Stimulated activated memory B cell treated with anti-CD40 and anti-IgM and Interleukin-4, amounts not matched to agents 10 μg/mL and 1 μg/mL and 100 μg/mL, for 72 hours (primary cell): ENCODE results near the gene MTRR.
A peak's percentile ranks its signal among the peaks of the same experiment; 100 is the strongest.

ENCODE experiments used
- ATAC-seq: fragments of 150-1000 bp; cut with Tn5 transposase; 2 replicates; pipeline ENCODE4 v1.10.0; 2021
- H3K27ac Mint-ChIP-seq: one replicate; pipeline ENCODE4 v1.8.0; 2022; ENCODE audit warnings: mild to moderate bottlenecking, mixed read lengths
- H3K27me3 Mint-ChIP-seq: one replicate; pipeline ENCODE4 v1.8.0; 2022; ENCODE audit warnings: mixed read lengths
- H3K36me3 Mint-ChIP-seq: one replicate; pipeline ENCODE4 v1.8.0; 2022; ENCODE audit warnings: mixed read lengths
- H3K4me1 Mint-ChIP-seq: one replicate; pipeline ENCODE4 v1.8.0; 2022; ENCODE audit warnings: mixed read lengths
- H3K4me3 Mint-ChIP-seq: one replicate; pipeline ENCODE4 v1.8.0; 2022; ENCODE audit warnings: mild to moderate bottlenecking, moderate library complexity, mixed read lengths
- H3K9me3 Mint-ChIP-seq: one replicate; pipeline ENCODE4 v1.8.0; 2022; ENCODE audit warnings: mixed read lengths

The MTRR gene

DNA sequence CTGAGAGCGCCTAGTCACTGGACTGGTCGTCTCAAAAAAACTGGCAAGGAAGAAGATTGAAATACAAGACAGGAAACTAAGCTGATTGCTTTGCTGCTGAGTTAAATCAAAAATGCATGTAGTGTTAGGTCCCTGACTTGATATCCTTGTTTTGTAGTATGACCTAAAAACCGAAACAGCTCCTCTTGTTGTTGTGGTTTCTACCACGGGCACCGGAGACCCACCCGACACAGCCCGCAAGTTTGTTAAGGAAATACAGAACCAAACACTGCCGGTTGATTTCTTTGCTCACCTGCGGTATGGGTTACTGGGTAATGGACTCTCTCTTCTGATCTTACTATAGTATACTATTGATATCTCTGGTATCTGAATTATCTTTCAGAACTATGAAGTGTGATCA is 4.3 kb downstream of the MTRR start:
- no peaks in the 10 kb centered on the region for H3K9me3 Mint-ChIP-seq
- no peak for ATAC-seq
- H3K4me3 Mint-ChIP-seq, result peak overlapping the region; percentile 29
- H3K27ac Mint-ChIP-seq, result peak overlapping the region; percentile 72
- peaks cover 61% of the 10 kb centered on the region for H3K4me1 Mint-ChIP-seq
- peaks cover 41% of the 10 kb centered on the region for H3K36me3 Mint-ChIP-seq
- H3K27me3 Mint-ChIP-seq, result no peaks in the 10 kb centered on the region

DNA sequence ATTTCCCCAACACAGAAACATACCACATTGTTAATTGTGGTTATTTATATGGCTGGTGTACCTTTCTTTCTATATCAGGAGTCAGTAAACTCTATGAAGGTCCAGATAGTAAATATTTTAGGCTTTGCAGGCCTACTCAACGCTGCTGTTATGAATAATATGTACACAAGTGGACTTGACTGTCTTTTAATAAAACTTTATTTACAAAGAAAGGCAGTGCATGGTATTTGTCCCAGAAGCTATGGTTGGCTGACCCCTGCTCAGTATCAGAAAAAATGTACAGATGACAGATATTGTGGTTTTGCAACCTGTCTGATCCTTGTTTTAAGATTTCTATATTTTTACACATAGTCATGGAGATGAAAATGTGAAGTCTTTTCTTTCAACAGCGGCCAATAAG is 5.7 kb downstream of the MTRR start:
- no peak for ATAC-seq
- H3K36me3 Mint-ChIP-seq, result peaks cover 47% of the 10 kb centered on the region

DNA sequence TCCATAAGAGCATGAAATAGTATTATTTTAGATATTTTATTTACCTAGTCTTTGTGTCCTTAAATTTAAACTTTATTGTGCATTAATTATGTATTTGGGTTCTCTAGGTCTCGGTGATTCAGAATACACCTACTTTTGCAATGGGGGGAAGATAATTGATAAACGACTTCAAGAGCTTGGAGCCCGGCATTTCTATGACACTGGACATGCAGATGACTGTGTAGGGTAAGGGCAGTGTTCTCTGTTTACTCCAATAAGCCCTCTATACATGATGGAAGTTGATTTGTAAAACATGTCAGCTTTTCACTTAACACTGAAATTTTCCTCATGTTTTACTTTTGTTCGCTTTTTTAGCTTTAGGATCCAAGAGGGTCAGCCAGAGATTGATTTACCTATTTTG is 6.2 kb downstream of the MTRR start:
- peaks cover 60% of the 10 kb centered on the region for H3K4me1 Mint-ChIP-seq
- H3K27ac Mint-ChIP-seq, result no peak overlapping the region
- no peaks in the 10 kb centered on the region for H3K27me3 Mint-ChIP-seq
- no peak for ATAC-seq
- H3K9me3 Mint-ChIP-seq, result no peaks in the 10 kb centered on the region
- no peak overlapping the region for H3K4me3 Mint-ChIP-seq
- peaks cover 47% of the 10 kb centered on the region for H3K36me3 Mint-ChIP-seq

More for the DNA sequence above, 5.7 kb downstream of the MTRR start:
- no peak overlapping the region for H3K4me3 Mint-ChIP-seq
- peaks cover 65% of the 10 kb centered on the region for H3K4me1 Mint-ChIP-seq
- H3K27ac Mint-ChIP-seq, result no peak overlapping the region
- H3K27me3 Mint-ChIP-seq, result no peaks in the 10 kb centered on the region
- no peaks in the 10 kb centered on the region for H3K9me3 Mint-ChIP-seq

DNA sequence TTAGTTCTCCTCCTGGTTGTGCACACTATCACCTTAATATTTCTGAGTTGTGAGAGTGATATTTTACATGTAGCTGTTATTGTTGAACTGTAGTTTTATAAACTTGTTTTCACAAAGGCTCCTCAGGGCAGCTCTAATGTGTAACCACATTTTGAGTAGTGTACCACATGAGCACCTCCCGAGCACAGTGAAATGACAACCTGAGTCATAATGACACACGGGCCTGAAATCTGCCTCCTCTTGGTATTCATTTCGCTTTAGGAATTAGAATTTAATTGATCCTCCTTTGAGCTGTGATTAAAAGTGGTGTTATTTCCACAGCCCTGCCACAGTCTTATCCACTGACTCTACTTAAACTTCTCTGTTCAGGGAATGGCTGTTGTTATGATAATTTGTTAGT is 7.9 kb downstream of the MTRR start:
- H3K27ac Mint-ChIP-seq, result no peak overlapping the region
- H3K36me3 Mint-ChIP-seq, result peaks cover 63% of the 10 kb centered on the region
- H3K9me3 Mint-ChIP-seq, result no peaks in the 10 kb centered on the region
- no peak for ATAC-seq
- no peaks in the 10 kb centered on the region for H3K27me3 Mint-ChIP-seq
- H3K4me3 Mint-ChIP-seq, result no peak overlapping the region
- peaks cover 43% of the 10 kb centered on the region for H3K4me1 Mint-ChIP-seq

DNA sequence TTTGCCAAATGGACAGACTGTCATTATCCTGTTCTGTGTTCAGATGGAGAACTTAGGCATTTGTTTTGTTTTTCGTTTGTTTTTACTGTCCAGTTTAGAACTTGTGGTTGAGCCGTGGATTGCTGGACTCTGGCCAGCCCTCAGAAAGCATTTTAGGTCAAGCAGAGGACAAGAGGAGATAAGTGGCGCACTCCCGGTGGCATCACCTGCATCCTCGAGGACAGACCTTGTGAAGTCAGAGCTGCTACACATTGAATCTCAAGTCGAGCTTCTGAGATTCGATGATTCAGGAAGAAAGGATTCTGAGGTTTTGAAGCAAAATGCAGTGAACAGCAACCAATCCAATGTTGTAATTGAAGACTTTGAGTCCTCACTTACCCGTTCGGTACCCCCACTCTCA is 8.9 kb downstream of the MTRR start:
- H3K4me1 Mint-ChIP-seq, result peaks cover 35% of the 10 kb centered on the region
- H3K27me3 Mint-ChIP-seq, result no peaks in the 10 kb centered on the region
- H3K27ac Mint-ChIP-seq, result no peak overlapping the region
- H3K4me3 Mint-ChIP-seq, result no peak overlapping the region
- peaks cover 64% of the 10 kb centered on the region for H3K36me3 Mint-ChIP-seq
- no peaks in the 10 kb centered on the region for H3K9me3 Mint-ChIP-seq
- ATAC-seq, result no peak

DNA sequence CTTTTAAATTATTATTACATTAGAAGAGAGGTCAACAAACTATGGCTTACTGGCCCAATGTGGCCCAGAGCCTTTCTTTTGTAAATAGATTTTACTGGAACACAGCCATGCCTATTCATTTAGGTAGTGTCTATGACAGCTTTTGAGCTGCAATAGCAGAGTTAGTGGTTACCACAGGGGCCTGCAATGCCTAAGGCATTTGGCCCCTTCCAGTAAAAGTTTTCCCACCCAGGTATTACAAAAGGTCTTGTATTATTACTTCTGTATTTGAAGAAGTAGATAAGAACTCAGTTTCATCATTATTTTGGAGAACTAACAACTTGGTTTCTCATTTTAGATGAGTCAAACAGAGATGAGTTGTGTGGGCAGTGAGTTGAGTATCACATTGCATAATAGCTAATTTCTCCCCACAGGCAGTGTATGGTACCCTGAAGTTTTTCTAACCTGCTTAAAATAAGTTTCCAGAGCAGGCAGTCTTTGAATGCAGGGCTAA is 9.5 kb downstream of the MTRR start:
- H3K27me3 Mint-ChIP-seq, result no peaks in the 10 kb centered on the region
- no peak overlapping the region for H3K4me3 Mint-ChIP-seq
- ATAC-seq, result peak; percentile 89
- no peak overlapping the region for H3K27ac Mint-ChIP-seq
- peaks cover 30% of the 10 kb centered on the region for H3K4me1 Mint-ChIP-seq
- no peaks in the 10 kb centered on the region for H3K9me3 Mint-ChIP-seq
- peaks cover 67% of the 10 kb centered on the region for H3K36me3 Mint-ChIP-seq

DNA sequence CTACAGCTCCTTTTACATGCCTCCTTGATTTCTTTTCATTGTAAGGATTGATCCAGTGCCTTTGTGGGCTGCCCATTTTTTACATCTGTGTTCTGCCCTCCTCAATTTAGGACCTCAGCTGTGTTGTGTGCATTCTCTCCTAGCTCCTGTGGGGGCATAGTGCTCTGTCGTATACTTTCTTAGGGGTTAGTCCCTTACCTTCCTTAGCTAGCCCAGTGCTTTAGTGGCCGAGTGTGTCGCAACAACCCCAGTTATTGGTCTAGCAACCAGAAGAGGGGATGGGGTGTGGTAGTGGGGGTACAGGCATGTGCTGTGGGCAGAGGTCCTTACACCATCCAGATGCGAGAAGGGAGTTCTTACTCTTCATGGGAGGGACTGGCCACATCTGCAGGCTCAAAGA is 12.1 kb downstream of the MTRR start:
- H3K4me1 Mint-ChIP-seq, result peaks cover 20% of the 10 kb centered on the region
- H3K36me3 Mint-ChIP-seq, result peaks cover 72% of the 10 kb centered on the region
- no peak overlapping the region for H3K27ac Mint-ChIP-seq
- H3K4me3 Mint-ChIP-seq, result no peak overlapping the region
- H3K9me3 Mint-ChIP-seq, result no peaks in the 10 kb centered on the region
- no peaks in the 10 kb centered on the region for H3K27me3 Mint-ChIP-seq
- no peak for ATAC-seq

DNA sequence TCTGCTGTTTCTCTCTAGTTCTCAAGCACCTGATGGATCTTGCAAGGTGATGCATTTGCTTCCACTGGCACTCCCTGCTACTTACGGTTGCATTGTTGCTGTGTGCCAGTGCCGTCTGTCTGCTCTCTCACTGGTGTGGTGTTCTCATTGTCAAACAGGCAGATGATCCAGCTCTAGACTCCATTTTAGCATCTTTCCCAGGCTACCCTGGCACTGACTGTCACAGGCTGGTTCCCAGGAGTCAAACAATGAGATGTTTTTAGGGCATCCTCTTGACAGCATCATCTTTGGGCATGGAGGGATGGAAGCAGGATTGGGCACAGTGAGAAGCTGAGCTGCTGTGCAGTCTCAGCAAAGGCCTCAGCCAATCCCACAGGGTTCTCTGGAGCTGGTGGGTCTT is 12.9 kb downstream of the MTRR start:
- no peak for ATAC-seq
- H3K4me3 Mint-ChIP-seq, result no peak overlapping the region
- H3K27ac Mint-ChIP-seq, result no peak overlapping the region
- no peaks in the 10 kb centered on the region for H3K27me3 Mint-ChIP-seq
- H3K4me1 Mint-ChIP-seq, result peaks cover 16% of the 10 kb centered on the region
- no peaks in the 10 kb centered on the region for H3K9me3 Mint-ChIP-seq
- peaks cover 72% of the 10 kb centered on the region for H3K36me3 Mint-ChIP-seq

DNA sequence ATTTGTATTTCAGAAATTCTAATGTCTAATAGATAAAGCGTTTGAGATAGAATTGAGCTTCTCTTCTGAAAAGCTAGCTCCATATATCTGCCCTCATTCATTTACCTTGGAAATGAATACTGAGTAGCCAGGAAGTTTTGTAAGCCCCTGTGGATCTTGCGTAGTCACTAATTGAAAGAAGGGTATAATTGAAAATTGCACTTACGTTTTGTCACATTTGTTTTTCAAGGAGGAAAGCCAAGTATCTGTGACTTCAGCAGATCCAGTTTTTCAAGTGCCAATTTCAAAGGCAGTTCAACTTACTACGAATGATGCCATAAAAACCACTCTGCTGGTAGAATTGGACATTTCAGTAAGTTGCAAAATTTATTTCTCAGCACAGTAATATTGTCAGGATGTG is 14.0 kb downstream of the MTRR start:
- no peak overlapping the region for H3K27ac Mint-ChIP-seq
- peaks cover 11% of the 10 kb centered on the region for H3K4me1 Mint-ChIP-seq
- no peak for ATAC-seq
- H3K4me3 Mint-ChIP-seq, result no peak overlapping the region
- H3K27me3 Mint-ChIP-seq, result no peaks in the 10 kb centered on the region
- peaks cover 69% of the 10 kb centered on the region for H3K36me3 Mint-ChIP-seq
- H3K9me3 Mint-ChIP-seq, result no peaks in the 10 kb centered on the region

DNA sequence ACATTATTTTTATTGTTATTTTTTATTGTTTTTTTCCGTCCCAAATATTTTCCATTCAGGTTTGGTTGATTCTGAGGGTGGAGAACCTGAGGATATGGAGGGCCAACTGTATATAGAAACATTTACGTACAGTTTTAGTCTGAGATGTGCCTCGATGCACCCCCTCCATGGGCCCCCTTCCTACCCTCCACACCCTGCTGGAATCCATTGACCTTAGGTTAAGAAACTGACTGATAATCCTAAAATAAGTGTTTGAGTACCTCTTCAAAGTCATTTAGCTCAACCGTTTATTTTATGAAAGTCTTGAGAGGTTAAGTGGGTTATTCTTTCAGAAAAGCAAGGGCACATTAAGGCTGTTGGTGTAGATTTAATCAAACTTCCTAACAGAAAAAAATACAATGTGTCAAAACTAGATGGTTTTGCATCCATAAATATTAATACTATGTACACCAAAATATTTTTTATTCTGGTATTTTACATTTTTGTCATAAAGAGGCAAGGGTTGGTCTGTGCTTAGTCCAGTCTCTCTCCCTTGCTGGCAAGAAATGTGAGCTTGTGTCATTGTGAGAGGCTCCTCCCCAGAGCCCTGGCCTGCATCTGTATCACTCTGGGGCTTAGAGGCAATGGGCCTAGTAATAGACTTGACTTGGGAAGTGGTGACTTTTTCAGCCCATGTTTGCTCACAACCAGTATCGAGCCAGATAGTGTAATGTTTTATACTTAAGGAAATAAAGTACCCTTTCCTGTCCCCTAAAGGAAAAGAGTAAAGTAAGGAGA is 15.7 kb downstream of the MTRR start:
- H3K27me3 Mint-ChIP-seq, result no peaks in the 10 kb centered on the region

DNA sequence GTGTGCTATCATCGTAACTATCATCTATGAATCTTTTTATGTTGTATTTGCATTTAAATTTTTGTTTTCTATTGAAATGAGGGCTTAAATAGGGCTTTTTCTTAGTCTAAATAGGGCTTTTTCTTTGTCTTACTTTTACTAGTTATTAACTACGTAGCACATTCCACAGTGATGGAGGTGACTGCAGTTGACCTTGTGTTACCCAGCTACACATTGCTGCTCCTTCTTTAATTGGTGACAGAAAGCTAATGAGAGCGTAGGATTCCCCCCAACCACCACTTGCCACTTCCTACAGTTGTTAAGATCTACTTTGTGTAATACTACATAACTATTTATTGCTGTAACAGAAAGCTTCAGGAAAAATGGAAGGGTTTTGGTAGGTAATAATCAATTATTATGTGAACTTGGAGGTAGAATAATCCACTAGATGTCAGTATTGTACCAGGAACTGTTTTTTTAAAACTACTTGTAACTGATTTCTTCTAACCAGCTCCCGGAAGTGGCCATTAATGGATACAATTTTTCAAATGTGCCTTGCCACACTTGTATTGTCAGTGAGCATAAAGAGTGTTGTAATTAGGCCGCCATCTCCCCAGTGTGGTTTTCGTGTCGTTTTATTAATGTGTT is 18.0 kb downstream of the MTRR start:
- Mint-ChIP-seq H3K9me3 (no peaks in the 10 kb centered on the region), H3K27ac (no peak overlapping the region), H3K4me1 (no peaks in the 10 kb centered on the region), H3K36me3 (peaks cover 63% of the 10 kb centered on the region), H3K27me3 (no peaks in the 10 kb centered on the region), H3K4me3 (no peak overlapping the region)
- no peak for ATAC-seq

More for the DNA sequence above, 15.7 kb downstream of the MTRR start:
- ATAC-seq, result no peak
- Mint-ChIP-seq H3K9me3 (no peaks in the 10 kb centered on the region), H3K4me1 (no peaks in the 10 kb centered on the region), H3K4me3 (no peak overlapping the region), H3K36me3 (peaks cover 68% of the 10 kb centered on the region), H3K27ac (no peak overlapping the region)

DNA sequence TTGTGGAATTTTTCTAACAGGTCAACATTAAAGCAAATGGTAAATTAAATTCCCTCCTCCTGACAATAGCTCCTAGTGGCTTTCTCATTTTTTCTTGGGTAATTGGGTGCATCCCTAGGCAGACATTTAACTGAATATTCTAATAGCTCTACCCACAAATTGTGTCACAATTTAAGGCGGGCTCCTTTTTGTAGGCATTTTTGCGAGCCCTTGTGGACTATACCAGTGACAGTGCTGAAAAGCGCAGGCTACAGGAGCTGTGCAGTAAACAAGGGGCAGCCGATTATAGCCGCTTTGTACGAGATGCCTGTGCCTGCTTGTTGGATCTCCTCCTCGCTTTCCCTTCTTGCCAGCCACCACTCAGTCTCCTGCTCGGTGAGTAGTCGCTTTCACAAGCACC is 20.0 kb downstream of the MTRR start:
- Mint-ChIP-seq H3K27me3 (no peaks in the 10 kb centered on the region), H3K27ac (no peak overlapping the region), H3K36me3 (peaks cover 69% of the 10 kb centered on the region), H3K4me3 (no peak overlapping the region), H3K4me1 (no peaks in the 10 kb centered on the region), H3K9me3 (no peaks in the 10 kb centered on the region)
- no peak for ATAC-seq

DNA sequence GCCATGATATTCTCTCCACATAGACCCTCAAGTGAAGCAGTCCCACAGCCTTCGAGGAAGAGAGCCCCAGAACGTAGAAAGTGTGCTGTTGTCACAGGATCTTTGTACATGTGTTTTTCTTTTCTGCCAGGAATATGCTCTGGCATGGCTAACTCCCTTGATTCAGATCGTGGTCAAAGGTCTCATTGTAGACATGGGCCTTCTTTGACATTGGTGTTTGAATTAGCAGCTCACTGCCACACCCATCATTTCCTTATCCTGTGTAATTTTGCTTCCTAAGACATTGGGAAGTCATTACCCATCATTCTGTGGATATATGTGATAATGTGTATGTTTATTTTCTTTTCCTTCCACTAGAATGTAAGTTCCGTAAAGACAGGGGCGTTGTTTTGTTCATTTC is 25.5 kb downstream of the MTRR start:
- no peak for ATAC-seq
- Mint-ChIP-seq H3K4me1 (peaks cover 6% of the 10 kb centered on the region), H3K27me3 (no peaks in the 10 kb centered on the region), H3K4me3 (no peak overlapping the region), H3K36me3 (peaks cover 82% of the 10 kb centered on the region), H3K9me3 (no peaks in the 10 kb centered on the region), H3K27ac (no peak overlapping the region)

DNA sequence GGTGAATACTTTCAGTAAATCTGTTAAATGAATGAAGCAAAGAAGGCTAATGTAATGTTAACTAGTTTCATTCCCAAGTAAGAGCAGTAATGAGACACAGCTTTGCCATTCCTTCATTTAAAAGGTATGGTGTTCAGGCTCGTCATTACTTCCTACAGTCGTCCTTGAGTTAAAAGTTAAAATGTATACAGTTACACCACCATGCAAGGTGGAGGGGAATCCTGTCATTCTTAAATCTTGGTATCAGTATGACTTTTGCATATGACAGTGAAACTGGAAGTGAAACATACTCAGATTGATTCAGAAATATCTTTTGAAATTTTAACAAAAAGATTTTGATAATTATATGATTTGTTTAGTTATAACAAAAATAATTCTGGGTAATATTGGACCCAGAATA is 25.9 kb downstream of the MTRR start:
- H3K4me1 Mint-ChIP-seq, result peaks cover 6% of the 10 kb centered on the region
- no peak overlapping the region for H3K4me3 Mint-ChIP-seq
- no peaks in the 10 kb centered on the region for H3K9me3 Mint-ChIP-seq
- ATAC-seq, result peak; percentile 64
- no peak overlapping the region for H3K27ac Mint-ChIP-seq
- no peaks in the 10 kb centered on the region for H3K27me3 Mint-ChIP-seq
- peaks cover 83% of the 10 kb centered on the region for H3K36me3 Mint-ChIP-seq

DNA sequence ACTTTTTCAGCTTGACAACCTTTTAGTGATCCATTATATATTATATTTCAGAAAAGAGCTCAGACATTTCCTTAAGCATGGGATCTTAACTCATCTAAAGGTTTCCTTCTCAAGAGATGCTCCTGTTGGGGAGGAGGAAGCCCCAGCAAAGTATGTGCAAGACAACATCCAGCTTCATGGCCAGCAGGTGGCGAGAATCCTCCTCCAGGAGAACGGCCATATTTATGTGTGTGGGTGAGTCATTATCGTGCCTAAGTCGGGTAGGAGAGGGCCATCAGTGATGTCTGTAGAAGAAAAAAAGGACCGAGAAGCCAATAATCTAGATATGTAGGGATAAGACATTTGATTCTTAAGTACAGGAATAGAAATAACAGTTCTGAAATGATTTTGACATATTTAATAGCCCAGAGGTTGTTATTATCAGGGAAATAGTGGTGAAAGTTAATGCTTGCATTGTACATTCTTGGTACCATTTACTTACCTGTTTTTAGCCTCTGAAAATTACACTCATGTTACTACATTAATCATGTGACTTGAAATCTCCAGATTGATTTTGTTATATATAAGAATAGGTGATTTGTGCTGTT is 28.2 kb downstream of the MTRR start:
- peaks cover 8% of the 10 kb centered on the region for H3K4me1 Mint-ChIP-seq
- no peak overlapping the region for H3K27ac Mint-ChIP-seq
- ATAC-seq, result no peak
- H3K4me3 Mint-ChIP-seq, result no peak overlapping the region
- no peaks in the 10 kb centered on the region for H3K9me3 Mint-ChIP-seq
- peaks cover 88% of the 10 kb centered on the region for H3K36me3 Mint-ChIP-seq
- no peaks in the 10 kb centered on the region for H3K27me3 Mint-ChIP-seq

DNA sequence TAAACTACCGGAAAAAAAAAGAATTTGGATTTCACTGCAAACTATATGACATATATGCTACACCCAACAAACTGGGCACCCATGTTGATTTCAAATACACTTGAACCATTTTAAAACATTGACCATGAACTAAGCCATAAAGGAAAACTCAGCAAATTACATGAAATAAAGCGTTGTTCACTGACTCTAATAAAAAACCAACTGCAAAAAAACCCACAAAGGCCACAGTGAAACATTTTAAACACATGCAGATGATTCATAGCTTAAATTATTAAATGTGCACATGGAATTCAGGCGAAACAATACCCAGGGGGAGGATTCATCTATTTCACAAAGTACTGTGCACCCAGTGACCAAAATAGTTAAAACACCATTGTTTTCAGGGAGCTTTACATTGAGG is 33.3 kb downstream of the MTRR start:
- H3K4me3 Mint-ChIP-seq, result no peak overlapping the region
- H3K27me3 Mint-ChIP-seq, result no peaks in the 10 kb centered on the region
- H3K36me3 Mint-ChIP-seq, result peaks cover 89% of the 10 kb centered on the region
- H3K9me3 Mint-ChIP-seq, result peaks cover 12% of the 10 kb centered on the region
- H3K4me1 Mint-ChIP-seq, result peaks cover 20% of the 10 kb centered on the region
- no peak overlapping the region for H3K27ac Mint-ChIP-seq
- no peak for ATAC-seq
